ENCODE measurements around the gene GCG.

GCG gene

DNA sequence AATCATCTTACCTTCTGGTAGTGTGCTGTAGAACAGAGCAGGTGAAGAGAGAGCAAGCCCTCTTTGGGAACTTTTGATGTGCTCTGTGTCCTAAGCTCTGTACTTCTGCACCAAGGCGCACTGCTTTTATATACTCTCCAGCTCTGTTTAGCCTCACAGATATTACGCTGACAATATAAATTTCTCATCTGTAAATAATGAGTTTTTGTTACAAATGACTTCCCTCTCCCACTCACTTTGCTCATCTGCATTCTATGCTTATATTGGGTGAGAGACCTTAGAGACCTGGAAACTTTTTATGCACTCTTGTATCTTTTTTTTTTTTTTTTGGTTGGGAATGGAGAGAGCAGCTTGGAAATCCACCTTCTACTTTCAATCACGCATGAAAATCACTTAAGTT, at the start of gene GCG:
Gene GCG, minus strand, starts transcription at position 101 of the 400 bp plus-strand sequence. CDS start 3,069 bp downstream, outside the sequence.
- no peak for DNase-seq (ENCODE audit: low read depth)

DNA sequence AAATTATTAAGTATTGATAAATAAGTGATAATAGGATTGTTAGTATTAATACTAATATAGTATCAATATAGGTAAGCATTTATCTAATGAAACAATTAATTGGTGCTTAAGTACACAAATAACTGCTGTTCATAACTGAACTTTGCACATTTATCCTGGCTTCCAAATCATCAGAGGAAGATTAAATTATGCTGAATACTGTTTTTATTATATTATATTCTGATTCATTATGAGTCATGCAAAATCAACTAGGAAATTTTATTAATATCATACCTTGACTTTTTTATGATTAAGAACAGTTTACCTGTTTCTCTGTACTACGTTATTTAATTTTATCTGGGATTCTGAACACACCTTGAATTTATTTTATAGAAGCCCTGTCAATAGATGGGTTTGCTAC, 48.6 kb upstream of the GCG start:
- no peak for DNase-seq (ENCODE audit: low read depth)

DNA sequence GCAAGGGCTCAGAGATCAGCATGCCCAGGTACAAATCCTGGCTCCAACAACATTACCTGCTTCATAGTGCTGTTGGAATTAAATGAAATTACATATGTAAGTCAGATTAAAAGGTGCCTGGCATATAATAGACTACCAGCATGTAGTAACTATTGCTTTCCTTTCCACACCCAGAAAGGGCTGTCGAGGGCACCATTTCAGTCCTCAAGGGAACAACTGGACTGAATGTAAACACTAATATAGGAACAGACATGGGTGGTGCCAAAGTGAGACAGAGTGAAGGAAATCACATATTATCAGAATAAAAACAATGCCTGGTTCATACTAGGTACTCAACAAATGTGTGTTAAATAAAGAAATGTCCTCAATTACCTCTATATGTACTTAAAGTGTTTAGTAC, 47.9 kb upstream of the GCG start:
- DNase-seq (ENCODE audit: low read depth), result no peak

DNA sequence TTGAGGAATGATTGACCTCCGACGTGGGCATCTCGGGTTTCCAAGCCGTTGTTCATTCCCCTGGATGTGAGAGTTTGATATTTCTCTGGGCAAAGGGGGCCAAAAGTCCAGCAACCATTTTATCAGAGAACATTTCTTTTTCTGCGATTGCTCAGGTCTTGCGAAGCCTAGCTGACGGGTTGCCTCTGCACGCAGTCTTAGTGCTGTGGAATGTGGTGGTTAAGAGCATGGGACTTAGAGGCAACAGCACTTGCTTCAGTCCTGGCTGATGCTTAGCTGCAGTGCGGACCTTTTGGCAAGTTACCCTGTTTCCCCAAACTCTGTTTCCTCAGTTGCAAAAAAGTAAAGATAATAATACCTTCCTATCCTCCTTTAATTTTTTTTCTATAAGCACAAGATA, 46.2 kb upstream of the GCG start:
- DNase-seq (ENCODE audit: low read depth), result no peak

DNA sequence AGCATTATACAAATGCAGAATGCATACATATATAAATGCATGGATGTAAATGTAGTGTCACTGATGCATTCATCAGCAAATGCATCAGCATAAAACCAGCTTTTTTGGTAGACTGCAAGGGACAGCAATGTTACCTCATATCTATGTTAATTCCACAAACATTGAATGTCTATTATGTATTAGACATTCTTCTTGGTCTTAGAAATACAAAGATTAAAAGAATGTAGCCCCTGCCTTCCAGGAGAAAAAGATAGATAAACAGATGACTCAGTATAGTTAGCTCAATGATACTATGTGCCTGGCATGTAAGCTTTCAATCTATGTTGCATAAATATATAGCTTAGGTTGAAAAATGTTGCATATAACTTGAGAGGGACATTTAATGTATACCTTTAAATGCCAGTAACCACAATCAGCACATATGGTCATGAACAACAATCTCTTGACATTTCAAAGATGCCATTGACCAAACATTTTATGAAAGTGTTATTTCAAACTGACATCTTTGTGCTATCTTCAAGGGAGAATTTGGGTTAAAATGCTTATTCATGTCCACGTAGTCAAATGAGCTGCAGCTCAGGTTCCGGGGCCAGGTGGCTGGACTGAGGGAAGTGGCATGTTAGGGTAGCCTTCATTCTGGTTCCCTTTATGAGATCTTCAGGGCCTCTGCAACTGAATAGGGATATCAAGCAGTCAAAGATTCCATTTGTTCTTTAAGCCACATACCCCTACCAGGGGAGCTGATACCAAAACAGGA, 45.2 kb upstream of the GCG start:
- DNase-seq (ENCODE audit: low read depth), result peak; percentile 17

DNA sequence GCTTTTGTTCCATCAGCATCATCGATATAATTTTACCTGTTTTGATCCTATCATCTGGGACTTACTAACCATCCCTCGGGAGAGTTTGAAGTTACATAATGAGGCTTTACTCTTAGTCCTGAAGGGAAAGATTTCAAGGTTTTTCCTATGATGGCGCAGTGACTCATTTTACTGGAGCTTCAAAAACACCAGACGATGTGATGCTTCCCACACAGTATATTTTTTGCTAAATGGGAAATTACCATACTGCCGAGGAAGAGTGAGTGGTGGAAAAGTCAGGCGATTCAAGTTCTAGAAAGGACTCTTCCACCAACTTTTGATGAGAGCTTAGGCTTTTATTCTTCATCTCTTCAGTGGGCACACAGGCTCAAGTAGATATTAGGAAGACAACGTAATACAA, 44.6 kb upstream of the GCG start:
- peak; percentile 8 for DNase-seq (ENCODE audit: low read depth)

DNA sequence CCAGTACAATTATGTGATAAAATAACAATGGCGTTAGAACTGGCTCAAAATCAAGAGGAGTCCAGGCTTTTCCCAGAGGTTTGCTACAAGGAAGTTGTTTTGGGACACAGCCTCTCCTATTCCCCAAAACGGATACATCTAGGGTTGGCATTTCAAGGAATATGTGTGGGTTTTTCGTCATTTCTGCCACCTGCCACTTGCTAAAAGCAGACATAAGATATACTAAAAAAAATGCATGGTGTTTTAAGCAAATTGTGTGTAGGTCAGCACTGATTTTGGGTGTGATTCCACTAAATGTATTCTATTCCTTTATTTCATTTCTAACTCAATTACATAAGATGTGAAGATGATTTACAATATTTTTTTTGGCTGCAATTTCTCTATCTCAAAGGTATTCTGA, 36.4 kb upstream of the GCG start:
- no peak for DNase-seq (ENCODE audit: low read depth)

DNA sequence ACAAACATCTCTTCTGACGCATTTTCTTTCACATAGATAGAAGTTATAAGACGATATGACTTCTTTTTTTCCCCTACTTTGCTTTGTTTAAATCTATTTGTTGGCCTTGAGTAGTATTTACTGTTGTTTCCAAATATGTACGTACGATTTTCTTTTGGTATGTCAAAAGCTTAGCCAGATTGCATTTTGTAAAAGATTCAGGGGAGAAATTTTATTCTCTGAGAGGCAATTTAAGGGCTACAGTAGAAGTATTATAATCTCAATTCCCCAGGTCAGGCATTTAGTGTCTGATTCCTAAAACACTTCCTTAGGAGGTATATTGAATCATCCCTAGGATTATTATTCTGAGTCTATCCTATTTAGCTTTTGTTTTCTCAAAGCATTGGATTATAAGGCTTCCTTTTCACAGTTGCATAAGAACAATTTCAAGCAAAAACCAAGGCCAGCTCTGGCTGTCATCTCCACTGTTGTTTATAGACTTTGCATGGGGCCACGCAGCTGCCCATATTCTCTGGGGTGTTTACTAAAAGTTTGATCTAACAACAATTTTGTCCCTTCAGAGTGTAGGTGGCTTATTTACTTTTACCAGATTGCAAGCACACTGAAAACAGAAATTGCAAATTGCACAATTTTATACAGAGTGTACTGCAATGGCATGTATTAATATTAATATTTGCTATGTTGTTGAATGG, 33.6 kb upstream of the GCG start:
- DNase-seq (ENCODE audit: low read depth), result no peak

DNA sequence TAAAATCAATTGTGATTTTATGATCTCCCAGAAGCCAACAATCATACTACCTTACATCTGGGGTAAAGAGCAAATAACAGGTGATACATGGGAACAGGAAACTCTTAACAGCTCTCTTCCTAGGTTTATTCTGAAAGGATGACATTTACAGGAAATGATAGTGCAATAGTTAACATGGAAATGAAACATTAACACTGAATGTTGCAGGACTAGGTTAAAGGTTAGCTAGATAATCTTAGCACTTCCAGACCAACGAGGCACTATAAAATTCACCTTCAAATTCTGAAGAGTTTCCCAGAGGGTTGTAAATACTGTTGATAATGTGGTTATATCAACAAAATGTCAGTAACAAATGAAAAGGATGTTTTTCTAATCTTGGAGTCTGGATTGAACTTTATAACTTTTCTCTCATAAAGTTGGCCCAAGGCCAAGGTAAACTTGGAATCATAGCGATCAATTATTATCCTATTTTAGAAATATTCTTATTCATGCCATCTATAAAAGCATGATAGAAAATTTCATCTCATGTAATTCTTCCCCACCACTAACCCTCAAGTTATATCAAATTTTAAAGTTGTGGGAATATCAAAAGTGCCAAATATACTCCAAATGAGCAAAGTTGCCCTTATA, 32.9 kb upstream of the GCG start:
- DNase-seq (ENCODE audit: low read depth), result no peak

DNA sequence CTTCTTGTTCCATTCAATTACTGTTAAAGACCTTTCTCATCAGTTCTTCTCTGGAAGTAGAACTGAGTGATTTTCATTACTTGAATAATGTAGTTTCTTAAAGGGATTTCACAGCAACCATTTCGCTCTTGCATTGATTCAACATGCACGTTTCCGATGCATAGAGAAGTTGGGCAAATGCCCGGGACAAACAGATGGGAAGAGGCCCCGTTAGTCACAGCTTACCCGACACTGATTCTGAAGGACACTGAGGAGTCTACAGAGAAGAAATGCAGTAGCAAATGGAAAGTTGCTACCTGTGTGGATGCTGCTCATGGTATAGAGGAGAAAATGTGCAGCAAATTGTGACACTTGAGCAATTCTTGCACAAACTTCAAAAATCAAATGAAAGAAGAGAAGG, 32.3 kb upstream of the GCG start:
- no peak for DNase-seq (ENCODE audit: low read depth)

DNA sequence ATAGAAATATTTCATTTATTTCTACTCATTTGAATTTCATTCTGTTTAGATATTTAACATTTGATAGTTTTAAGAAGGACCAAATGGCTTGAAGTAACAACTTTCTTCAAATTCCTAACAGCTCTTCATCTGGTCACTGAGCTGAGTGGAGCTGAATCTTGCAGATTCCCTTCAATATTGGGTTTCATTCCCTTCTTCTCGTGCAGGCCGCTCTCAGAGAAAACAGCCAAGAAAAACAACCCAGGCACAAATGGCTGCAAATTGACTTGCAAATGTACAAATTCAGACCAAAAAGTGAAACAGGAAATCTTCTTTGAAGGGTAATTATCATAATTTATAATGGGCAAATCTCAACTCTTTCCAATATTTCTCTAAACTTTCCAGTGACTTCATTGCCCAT, 30.3 kb upstream of the GCG start:
- DNase-seq (ENCODE audit: low read depth), result no peak

DNA sequence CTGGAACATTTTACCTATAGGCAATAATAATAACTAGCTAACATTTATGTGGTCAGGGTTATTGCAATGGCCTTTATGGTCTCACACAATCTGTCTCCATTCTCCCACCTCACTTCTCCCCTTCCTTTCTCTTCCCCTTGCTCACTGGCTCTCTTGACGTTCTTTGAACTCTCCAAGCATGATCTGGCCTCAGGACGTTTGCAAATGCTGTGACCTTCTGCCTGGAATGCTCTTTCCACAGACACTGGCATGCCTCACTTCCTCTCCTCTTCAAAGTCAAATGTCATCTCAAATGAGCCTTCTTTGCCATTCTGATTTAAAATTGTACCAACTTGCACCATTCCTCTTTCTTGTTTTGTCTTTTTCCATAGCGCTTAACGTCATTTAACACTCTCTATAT, 25.3 kb upstream of the GCG start:
- no peak for DNase-seq (ENCODE audit: low read depth)

DNA sequence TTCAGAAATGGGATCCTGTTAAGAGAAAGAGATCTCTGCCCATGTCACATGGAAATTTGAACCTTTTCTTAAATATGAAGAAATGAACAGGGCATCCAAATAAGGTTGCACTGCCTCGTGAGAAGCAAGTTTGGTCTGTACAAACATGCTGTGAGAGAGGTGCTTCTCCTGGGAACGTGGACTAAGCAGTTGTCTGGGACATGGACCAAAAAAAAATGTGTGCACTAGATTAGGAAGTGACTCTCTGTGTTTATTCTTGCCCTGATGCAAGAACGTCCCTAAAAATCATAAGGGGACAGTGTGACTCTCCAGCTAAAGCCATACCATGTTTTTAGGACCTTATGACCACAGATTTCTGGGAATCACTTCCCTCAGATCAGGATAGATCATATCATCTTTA, 23.7 kb upstream of the GCG start:
- DNase-seq (ENCODE audit: low read depth), result no peak

DNA sequence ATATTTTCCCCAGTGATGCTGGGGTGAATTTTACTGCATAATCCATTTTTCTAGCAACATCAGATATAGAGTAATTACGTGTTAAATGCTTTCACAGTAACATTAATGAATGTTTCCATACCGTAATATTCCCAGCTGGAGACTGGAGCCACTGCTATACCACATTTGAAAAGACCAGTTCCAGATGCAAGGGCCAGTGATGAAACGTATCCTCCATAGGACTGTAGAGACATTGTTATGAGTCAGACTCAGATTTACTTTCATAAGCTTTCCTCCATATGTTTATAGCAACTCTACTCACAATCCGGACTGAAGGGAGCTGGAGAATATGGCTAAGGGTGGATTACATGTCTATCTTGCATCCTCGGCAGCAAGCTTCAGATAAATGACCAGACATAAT, 22.7 kb upstream of the GCG start:
- no peak for DNase-seq (ENCODE audit: low read depth)

DNA sequence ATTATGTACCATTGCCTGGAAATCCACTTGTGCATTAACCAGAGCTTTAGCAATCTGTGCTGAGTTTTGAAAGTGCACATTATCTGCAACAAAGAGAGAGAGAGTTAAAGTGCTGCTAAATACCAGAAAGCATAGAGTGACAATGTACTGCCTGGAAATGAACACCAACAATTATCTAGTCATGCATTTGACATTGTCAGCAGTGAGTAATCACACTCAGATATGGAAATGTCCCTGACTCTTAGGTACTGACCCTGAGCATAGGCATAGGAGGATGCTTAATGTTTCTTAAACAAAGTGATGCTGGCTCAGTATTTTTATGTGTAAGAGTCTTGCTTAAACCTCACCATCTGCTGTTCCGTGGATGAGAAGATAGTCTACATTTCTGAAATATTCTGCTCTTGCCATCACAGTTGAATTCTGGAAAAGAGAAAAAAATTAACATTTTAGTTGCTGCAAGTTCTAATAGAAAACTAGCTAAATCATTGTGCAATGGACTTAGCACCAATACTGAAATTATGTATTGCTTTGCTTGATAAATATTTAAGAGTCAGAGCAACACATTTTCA, 20.8 kb upstream of the GCG start:
- no peak for DNase-seq (ENCODE audit: low read depth)

DNA sequence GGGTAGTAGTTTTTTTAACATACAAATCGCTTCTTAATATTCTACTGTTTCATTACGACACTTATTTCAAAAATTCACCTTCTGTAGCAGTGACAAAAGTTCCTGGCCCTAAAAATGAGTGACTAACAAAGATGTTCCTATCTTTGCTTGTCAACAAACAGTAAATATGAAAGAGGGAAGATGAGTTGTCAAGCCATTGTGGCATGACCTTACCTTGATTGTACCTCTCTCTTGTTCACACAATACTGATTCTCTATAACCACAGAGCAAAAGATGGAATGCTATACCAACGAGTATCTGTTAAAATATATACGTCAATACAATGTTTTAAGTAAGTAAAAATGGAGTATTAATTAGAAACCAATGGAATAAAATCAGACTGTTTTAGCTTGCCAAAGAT, 14.7 kb upstream of the GCG start:
- DNase-seq (ENCODE audit: low read depth), result no peak

DNA sequence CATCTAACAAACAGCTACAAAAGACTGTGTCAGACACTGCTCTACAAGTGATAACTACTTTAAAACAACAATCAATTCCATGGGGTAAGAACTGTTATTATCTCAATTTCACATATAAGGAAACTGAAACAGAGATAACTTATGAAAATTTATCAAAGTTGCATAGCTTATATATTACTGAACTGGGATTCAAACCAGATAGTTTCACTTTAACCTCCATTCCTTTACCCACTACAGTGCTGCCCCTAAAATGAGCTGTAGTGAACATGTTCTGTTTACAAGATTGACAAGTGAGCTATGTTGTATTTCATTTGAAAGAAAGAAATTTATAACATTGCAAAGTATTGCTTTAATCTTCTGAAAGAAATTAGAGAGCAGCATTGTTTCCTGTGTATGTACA, 14.1 kb upstream of the GCG start:
- no peak for DNase-seq (ENCODE audit: low read depth)

DNA sequence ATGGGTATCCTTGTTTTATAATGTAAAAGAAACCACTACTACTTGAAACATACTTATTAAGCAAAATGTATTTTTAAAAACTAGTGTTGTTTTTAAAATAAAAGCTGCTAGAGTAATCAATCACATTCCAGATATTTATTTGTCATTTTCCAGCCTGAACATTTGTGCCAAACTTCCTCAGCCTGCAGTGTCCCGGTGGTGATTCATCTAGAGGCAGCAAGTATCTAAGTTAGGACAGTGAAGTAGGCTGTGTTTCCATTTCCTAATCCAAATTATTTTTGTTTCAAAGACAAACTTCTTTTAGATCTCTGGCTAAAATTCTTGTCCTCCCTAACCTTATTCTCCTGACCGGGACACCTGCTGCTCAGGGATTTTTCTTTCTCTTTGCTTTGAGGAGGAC, 12.8 kb upstream of the GCG start:
- no peak for DNase-seq (ENCODE audit: low read depth)

DNA sequence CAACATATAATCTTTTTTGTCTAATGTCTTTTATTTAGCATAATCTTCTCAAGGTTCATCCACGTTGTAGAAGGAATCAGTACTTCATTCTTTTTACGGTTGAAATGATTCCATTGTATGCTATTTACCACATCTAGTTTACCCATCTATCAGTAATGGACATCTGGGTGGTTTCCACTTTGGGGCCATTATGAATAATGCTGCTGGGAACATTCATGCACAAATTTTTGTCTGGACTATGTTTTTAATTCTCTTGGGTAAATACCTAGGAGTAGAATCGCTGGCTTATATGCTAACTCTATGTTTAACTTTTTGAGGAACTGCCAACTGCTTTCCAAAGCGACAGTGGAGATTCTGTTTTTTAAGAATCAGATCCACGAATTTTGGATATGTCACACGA, 7.4 kb upstream of the GCG start:
- DNase-seq (ENCODE audit: low read depth), result no peak

DNA sequence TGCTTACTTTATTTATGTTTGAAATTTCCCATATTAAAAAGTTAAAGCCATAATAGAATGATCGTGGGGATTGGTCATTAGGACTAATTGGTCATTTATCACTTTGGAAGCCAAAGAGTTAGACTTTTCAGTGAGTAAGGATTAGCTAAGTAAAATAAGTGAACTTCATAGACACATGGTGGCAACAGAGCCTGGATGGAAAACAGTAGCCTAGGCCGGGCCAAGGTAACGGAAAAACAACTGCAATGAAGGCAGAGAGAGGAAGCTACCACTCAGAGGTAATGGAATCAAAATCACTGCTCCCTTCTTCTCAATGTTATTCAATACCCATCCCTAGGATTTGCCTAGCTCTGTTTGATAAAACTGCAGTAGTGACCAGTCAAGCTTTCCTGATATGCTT, 4.1 kb upstream of the GCG start:
- no peak for DNase-seq (ENCODE audit: low read depth)

DNA sequence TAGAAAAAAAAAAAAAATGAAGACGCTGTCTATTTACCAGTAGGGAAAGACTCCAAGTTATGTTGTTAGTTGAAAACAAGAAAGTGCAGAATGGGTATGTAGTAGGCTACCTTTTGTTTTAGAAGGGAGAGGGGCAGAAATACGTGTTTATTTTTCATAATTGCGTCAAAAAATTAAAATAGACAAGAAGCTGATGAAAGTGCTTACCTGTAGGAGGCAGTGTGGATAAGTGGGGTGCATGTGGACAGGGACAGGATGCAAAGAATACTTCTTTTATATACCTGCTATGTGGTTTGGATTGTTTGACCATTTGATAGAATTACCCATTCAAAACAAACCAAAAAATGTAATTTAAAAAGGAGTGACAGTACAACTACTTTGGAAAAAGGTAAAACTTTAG, 3.0 kb upstream of the GCG start:
- DNase-seq (ENCODE audit: low read depth), result no peak

DNA sequence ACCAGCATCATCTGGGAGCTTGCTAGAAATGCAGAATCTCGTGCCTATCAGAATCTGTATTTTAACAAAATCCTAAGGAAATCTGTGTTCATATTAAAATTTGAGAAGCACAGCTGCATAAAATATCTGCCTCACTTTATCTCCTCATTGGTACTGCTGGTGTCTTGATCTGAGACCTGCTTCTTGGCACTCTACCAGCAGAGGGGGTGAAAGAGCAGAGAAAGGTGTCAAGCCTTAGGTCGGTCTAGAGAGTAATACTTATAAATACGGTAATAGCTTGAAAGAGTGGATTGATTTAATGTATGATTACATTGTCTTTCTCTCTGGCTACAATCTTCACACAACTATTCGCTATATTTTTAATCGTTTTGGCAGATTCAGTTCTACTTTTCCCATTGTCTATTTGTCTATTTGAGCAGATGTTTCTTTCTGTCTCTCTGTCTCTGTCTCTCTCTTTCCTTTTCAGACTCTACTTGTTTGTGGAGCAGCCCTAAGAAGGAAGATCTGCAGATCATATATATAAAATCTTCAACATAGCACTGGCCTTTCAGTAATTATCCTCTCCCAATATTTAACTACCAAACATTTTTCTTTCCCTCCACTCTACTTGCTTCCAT, 1.7 kb upstream of the GCG start:
- DNase-seq (ENCODE audit: low read depth), result no peak

DNA sequence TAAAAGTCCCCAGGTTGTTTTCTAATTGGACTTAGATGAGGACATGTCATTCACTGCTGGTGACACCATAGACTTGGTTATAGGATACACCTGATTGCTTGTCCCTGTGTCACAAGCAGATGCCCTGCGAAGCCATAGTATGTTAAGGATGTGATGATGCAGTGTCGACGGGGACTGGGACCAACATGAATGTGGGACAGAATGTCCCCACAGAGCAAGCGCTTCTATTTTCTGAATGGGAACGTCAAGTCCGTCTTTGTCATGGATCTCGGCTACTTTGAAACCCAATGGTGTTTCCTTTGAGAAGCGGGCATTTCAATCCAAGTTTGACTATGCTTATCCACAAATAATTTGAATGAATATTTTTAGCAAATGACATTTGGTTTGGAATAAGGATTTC, 2.1 kb downstream of the GCG start:
- no peak for DNase-seq (ENCODE audit: low read depth)
